GM12875 (cell line): ENCODE results near the gene SUDS3.

ENCODE experiments used
- H3K4me3 ChIP-seq: one replicate; pipeline ENCODE4 v1.5.1; 2011; ENCODE audit warnings: low read depth, low read length, control low read depth
- CTCF ChIP-seq: IDR thresholded peaks from 2 replicates; pipeline ENCODE4 v1.5.1; 2011; ENCODE audit warnings: low read depth, mild to moderate bottlenecking, control low read depth, inconsistent platforms, low read length, moderate library complexity, borderline replicate concordance; ENCODE audit not compliant: insufficient read depth

Gene SUDS3

GRCh38 chr12:118409834-118410233, 33.5 kb downstream of the SUDS3 start:
- TF ChIP-seq CTCF, result no peak
- H3K4me3 ChIP-seq, result no peak overlapping the region

GRCh38 chr12:118417942-118418341, 41.6 kb downstream of the SUDS3 start:
- no peak overlapping the region for H3K4me3 ChIP-seq
- TF ChIP-seq CTCF, result no peak

- H3K4me3 ChIP-seq, result no peak overlapping the region
- TF ChIP-seq CTCF, result no peak
Observed at GRCh38 chr12:118418385-118419057, 42.2 kb downstream of the SUDS3 start.

GRCh38 chr12:118420673-118421072, 44.3 kb downstream of the SUDS3 start:
- no peak for TF ChIP-seq CTCF

GRCh38 chr12:118424884-118425283, 48.5 kb downstream of the SUDS3 start:
- no peak overlapping the region for H3K4me3 ChIP-seq
- TF ChIP-seq CTCF, result no peak

More at GRCh38 chr12:118420673-118421072, 44.3 kb downstream of the SUDS3 start:
- H3K4me3 ChIP-seq, result no peak overlapping the region

- no peak for TF ChIP-seq CTCF
- H3K4me3 ChIP-seq, result no peak overlapping the region
Observed at GRCh38 chr12:118425364-118425763, 49.0 kb downstream of the SUDS3 start.

GRCh38 chr12:118427819-118428218, 51.5 kb downstream of the SUDS3 start:
- no peak for TF ChIP-seq CTCF
- no peak overlapping the region for H3K4me3 ChIP-seq
